VCaP (cell line): ENCODE data around the gene TRPV2.
"Not testable (repeated sequence)": the region's sequence is repeated elsewhere in the genome, so short reads cannot be mapped to it uniquely, and the experiment has no call there.

ENCODE experiments used
- H3K27ac ChIP-seq: fragments of 450-650 bp; 2 replicates; pipeline ENCODE4 v1.5.1; 2017
- TF ChIP-seq, protein P1 (sequence below): fragments of 450-650 bp; conservative IDR thresholded peaks from 2 replicates; pipeline ENCODE4 v1.5.1; 2017; ENCODE audit warnings: mild to moderate bottlenecking, moderate library complexity

The TRPV2 gene

DNA sequence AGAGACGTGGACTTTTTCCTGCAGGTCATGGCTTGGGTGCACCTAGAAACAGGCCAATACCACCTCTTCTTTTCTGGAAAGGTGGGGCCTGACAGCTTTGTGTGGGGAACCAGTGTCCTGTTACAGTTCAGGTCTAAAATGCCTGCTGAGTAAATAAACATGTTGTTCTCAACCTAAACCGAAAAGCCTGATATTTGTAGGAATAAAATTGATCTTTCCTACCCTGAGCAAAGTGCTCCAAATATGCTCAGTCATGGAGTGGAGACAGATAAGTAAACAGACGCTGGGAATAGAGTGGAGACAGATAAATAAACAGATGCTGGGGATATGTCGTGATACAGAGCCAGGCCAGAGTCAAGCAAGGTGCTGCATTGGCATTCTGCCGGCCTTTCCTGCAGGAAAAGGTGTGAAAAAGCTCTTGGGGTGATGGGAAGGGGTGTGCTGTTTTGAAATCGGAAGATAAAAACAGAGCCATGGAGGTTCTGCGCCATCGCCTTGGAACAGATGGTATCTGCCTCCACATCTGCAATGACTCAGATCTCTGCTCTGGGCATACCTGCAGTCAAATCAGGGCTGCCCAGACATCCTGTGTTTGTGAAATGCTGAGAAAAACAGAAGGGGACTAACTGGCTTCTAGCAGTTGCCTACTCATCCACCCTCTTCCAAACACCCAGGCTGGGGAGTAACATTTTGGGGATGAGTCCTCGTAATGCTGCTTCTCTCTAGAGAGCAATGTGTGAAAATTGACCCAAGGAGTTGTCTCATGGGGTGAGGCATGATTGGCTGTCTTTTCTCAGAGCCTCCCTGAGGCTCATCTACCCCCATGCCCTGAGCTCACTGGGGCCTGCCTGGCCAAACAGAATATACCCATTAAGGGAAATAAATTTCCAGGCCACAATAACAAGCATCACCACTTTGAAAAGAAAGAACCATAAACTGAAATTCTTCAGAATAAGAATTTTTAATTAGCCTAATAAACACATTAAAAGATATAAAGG lies 16.8 kb upstream of the TRPV2 start:
- H3K27ac ChIP-seq, result peak overlapping the region; percentile 10; the same call in 1 of the 2 replicates
- TF ChIP-seq, protein P1, sequence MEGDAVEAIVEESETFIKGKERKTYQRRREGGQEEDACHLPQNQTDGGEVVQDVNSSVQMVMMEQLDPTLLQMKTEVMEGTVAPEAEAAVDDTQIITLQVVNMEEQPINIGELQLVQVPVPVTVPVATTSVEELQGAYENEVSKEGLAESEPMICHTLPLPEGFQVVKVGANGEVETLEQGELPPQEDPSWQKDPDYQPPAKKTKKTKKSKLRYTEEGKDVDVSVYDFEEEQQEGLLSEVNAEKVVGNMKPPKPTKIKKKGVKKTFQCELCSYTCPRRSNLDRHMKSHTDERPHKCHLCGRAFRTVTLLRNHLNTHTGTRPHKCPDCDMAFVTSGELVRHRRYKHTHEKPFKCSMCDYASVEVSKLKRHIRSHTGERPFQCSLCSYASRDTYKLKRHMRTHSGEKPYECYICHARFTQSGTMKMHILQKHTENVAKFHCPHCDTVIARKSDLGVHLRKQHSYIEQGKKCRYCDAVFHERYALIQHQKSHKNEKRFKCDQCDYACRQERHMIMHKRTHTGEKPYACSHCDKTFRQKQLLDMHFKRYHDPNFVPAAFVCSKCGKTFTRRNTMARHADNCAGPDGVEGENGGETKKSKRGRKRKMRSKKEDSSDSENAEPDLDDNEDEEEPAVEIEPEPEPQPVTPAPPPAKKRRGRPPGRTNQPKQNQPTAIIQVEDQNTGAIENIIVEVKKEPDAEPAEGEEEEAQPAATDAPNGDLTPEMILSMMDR, result no peak

DNA sequence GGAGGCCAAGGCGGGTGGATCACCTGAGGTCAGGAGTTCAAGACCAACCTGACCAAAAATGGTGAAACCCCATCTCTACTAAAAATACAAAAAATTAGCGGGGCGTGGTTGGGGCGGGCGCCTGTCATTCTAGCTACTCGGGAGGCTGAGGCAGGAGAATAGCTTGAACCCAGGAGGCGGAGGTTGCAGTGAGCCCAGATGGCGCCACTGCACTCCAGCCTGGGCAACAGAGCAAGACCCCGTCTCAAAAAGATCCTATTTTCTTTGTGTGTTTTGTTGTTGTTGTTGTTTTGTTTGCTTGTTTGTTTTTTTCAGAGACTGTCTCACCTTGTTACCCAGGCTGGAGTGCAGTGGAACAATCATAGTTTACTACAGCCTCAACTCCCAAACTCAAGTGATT lies 11.5 kb upstream of the TRPV2 start:
- not testable (repeated sequence) for H3K27ac ChIP-seq

DNA sequence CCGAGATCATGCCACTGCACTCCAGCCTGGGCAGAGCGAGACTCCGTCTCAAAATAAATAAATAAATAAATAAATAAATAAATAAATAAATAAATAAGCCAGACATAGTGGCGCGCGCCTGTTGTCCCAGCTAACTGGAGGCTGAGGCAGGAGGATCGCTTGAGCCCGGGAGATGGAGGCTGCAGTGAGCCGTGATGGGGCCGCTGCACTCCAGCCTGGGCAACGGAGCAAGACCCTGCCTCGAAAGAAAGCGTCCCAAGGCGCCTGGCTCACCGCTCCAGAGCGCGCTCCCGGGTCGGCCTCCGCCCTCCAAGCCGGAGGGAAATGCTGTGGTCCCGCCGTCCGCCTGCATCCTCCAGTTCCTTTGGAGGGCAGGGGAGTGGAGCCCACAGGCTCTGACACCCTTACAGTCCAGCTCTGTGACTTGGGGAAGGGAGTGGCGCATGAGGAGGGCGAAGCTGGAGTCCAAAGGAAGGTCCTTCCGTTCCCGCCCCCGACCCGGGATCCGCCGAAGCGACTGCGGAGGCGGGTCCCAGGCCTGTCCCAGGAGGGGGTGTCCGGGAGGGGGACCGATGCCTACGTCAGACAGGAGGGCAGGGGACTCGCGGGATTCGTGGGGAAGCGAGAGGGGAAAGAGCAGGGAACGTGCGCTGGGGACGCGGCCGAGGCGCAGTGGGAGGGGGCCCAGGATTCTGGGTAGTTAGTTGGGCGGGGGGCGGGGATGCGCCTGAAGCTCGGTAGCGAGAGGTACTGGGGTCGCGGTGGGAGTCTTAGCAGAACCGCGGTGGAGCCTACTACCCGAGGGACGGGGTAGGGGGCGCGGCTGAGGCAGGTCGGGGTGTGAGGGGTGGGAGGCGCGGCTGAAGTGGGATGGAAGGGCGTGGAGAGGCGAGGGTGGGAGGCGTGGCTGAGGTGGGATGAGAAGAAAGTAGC lies 8.4 kb upstream of the TRPV2 start:
- 0 out of 2 replicates have a peak overlapping the region, but pooled peaks have one; percentile 31 for H3K27ac ChIP-seq

DNA sequence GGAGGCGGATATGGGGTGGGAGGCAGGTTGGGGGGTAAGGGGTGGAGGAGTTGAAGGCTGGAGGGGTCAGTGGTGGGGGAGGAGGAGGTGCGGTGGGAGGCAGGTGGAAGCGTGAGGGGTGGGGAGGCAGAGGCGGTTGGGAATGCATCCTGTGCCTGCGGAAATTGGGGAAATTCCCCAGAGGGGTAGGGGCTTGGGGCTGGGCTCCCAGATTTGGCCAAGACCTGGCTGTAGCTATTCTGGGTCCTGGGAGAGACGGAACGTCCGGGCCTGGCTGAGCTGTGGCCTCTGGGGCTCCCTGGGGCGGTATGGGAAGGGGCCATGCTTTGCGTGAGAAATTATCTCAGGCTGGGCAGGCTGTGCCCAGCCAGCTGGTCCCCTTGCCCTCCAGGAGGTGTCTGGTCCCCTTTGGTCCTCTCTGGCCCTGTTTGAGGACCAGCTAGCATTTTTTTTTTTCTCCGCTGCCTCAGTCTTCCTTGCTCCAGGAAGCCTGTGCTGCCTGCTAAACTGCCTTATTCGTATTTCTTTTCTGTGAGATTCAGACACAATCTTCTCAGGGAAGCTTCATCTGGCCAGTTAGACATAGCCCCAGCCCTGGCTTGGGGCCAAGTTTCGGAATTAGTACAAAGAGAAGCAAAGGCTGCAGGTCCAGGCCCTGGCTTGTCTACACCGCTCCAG lies 7.3 kb upstream of the TRPV2 start:
- TF ChIP-seq, protein P1, result no peak
- H3K27ac ChIP-seq, result 0 out of 2 replicates have a peak overlapping the region, but pooled peaks have one; percentile 5

More for the DNA sequence above, 8.4 kb upstream of the TRPV2 start:
- TF ChIP-seq, protein P1, result no peak

DNA sequence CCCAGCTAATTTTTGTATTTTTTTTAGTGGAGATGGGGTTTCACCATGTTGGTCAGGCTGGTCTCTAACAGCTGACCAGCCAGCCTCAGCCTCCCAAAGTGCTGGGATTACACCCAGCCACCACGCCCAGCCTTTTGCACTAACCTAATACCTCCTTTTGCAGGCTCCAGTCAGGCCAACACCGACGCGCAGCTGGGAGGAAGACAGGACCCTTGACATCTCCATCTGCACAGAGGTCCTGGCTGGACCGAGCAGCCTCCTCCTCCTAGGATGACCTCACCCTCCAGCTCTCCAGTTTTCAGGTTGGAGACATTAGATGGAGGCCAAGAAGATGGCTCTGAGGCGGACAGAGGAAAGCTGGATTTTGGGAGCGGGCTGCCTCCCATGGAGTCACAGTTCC lies 2.0 kb downstream of the TRPV2 start:
- TF ChIP-seq, protein P1, result no peak
- no peak overlapping the region for H3K27ac ChIP-seq

DNA sequence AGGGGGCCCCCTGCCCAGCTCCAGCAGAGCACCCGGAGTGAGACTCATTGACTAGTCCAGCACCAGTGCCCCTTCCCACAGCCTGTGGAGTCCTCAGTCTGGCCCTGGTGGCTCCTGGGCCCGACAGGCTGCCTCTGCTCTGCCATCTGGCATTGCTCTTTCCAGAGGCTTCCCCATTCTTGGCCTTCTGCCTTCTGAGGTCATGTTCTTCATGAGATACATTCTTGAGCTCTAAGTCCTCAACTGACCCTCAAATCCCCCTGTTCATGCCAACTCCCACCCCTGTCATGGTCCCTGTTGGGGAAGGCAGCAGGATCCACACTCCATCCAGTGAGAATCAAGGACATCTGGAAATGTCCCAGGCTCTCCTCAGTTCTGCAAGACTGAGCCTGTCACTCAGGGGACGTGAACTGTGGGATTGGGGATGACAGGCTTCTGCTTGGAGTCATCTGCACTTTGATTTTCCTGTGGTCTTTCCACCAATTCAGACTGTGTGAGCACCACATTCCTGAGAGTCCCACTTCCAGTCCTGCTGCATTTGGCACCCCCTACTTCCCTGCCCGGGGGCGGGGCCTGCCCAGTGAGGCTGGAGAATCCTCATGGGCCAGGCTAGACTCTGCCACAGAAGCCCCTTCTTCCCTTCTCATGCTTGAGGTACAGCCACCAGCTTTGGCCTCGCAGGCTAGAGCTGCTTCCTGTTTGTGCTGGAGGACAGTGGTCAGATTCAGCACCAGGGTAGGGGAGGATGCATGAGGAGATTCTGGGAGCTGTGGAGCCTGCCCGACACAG lies 2.7 kb downstream of the TRPV2 start:
- TF ChIP-seq, protein P1, result no peak
- no peak overlapping the region for H3K27ac ChIP-seq

DNA sequence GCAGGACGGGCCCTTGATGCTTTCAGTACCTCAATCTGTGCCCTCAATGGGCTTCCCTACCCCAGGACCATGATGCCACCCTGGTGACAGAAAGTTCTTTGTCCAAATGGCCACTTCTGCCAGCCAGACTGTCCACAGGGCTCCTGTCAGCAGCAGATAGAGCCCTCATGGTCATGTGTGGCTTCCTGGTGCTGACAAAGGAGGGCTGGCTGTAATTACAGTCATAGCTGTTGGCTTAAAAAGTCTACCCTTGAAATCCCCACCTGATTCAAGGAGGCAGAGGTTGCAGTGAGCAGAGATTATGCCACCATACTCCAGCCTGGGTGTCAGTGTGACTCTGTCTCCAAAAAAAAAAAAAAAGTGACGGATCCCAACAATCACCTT lies 3.3 kb downstream of the TRPV2 start:
- no peak overlapping the region for H3K27ac ChIP-seq
- TF ChIP-seq, protein P1, result no peak
